Aortic smooth muscle cell (primary cell): Measurements from ENCODE around the gene LY6G5B. TPM values are rescaled to one million over a fixed set of nuclear protein-coding genes. Genes with fewer than 3 reads are reported as not detected.

ENCODE experiments used
- total RNA-seq: library from RNA; depleted of rRNA; stranded (reverse); fragments of >200 nt; gene quantifications from 2 replicates; pipeline ENCODE4 v1.2.3, GENCODE V29; 2014

Gene LY6G5B
- total RNA-seq: 2.0 and 3.2 TPM in 2 replicates

DNA sequence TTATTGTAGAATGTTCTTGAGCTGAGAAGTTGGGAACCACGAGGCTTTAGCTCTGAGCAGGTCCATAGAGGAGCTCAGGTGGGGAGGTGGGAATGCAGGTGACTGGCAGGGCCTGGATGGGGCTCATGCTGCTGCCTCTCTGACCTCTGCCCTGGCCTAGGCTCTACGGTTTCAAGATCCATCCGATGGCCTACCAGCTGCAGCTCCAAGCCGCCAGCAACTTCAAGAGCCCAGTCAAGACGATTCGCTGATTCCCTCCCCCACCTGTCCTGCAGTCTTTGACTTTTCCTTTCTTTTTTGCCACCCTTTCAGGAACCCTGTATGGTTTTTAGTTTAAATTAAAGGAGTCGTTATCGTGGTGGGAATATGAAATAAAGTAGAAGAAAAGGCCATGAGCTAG, at the start of gene LY6G5B:
TSS of gene LY6G5B (plus strand) at position 301 of the 400 bp plus-strand sequence. CDS start 975 bp downstream, outside the sequence.

GRCh38 chr6:31620586-31621319, 49.0 kb upstream of the LY6G5B start, which contains the start of gene PRRC2A:
Gene PRRC2A, plus strand, starts transcription at chr6:31620715. Its CDS starts 2,075 bp downstream, at chr6:31622790.

DNA sequence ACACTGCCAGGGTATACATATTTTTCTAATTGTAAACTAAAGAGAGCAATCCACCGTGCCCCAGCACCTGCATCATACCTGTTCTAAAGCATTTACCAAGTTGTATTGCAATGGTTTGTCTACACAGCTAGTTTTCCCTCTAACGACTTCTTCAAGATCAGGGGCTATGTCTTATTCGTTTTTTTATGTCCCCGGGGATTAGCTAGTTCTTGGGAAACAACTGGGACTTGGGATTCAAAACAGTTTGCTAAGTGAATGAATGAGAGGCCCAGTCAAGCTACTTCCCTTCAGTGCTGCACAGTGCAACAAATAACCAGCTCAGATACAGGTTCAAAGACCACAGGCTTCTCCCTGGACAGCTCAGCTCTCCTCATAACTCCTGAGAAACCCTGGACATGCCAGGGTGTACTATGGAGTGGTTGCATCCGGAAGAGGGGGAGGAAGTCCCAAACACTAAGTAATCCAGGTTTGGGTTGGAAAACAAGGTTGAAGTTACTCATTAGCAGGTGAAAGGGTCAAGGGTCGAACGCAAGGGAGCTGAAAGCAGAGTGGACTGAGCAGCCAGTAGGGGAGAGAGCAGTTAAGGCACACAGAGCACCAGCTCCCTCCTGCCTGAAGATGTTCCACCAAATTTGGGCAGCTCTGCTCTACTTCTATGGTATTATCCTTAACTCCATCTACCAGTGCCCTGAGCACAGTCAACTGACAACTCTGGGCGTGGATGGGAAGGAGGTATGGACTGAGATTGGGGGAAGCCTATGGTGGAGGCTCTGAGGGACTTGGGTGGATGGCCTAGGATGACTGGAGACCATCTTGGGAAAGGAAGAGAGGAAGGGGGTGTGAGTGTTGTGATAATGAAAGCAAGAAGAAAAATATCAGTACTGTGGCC, 14.2 kb upstream of the LY6G5B start, which contains the start of gene APOM:
TSS of gene APOM (plus strand) at position 546 of the 889 bp plus-strand sequence. CDS start at position 619, 73 bp downstream.

DNA sequence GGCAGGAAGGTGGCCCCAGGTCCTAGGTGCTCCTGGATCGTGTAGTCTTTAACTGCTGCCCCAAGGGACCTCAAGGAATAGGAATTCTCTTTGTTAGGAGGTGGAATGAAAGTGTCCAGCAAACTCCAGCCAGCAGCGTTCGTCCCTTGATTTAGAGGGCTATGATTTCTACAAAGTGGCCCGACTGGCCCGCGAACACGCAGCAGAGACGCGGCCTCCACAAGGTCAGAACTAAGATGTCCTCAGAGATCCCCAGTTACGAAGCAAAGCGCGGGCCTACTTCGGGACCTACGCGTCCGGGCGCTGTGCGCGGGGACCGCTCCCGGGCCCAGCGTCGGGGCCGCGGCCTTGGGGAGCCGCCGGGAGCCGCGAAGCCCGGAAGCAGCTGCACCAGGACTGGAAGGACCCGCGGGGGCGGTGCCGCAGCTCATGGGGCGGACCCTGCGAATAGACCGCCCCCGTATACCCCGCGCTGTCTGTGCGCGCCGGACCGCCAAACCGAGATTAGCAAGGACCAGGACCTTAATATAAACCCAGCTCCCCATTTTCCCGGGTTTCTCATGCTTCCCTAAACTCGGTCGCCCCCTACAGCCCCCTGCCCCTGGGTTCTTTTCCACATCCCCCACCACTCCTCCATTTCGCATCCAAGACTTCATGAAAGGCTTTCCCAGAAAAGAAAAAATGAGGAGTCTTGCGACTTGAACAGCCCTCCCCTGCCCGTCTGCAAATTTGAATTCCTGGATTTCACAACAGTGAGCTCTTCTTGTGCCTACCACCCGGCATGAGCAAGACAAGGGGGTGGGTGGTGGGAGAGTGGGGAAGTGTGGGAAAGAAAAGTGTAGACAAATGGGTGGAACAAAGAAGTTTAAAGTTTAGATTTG, 9.2 kb upstream of the LY6G5B start, which contains the start of gene C6orf47:
TSS of gene C6orf47 (minus strand) at position 398 of the 881 bp plus-strand sequence. CDS start 831 bp downstream, outside the sequence.

DNA sequence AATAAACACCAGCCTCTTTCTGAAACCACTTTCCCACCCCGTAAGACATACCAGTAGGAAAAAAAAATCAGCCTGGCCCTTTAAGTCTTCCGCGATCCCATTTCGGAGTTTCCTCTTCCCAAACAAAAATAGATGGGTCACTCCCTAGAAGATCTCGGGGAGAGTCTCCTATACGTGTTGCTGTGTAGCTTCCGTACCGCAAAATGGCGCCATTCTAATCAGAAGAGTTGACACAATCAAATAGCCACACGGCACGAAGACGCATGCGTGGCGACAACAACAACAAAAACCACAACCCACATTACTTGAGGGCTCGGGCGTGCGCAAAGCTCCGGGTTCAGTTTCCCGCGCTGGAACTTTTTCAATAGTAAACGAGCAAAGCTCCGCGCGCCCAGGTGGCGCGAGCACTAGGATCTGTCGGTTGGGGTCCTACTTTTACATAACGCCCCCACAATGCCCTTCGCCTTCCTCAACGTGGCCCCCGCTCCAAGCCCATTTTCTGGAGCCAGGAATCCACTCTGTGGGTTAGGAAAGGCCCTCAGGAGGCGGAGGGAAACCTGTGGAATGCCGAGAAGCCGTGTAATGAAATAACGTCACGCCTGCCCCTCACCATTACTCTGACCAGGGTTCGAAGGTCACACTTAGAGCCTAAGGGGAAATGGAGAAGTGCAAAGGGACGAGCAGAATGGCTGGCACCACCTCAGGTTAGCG, 4.8 kb upstream of the LY6G5B start, which contains the start of gene GPANK1:
TSS of gene GPANK1 (minus strand) at position 208 of the 711 bp plus-strand sequence. CDS start 519 bp downstream, outside the sequence.

DNA sequence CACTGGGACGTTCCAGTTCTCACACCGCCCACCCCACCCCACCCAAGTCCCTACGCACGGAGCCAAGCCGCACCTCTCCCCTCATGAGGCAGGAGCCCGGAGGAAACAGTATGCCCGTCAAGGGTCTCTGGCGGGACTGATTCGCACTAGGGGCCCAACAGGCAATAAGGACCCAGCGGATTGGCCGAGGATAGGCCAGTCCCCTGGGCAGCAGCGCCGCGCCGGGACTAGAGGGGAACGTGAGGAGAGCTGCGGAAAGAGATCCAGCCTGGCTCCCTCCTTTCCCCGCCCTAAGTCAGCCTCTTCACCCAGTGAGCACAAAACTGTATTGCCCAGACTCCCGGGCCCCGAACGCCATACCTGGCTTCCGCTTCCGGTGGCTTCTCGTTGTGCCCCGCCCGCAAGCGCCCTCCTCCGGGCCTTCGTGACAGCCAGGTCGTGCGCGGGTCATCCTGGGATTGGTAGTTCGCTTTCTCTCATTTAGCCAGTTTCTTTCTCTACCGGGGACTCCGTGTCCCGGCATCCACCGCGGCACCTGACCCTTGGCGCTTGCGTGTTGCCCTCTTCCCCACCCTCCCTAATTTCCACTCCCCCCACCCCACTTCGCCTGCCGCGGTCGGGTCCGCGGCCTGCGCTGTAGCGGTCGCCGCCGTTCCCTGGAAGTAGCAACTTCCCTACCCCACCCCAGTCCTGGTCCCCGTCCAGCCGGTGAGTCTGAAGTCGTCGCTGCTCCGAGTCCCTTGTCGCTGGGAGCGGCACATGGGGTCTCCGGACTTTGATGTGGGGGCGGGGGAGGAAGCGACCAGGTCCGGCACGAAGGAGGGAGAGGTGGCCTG, 4.1 kb upstream of the LY6G5B start, which contains the start of gene CSNK2B:
TSS of gene CSNK2B (plus strand) at position 580 of the 836 bp plus-strand sequence. CDS start 752 bp downstream, outside the sequence.

GRCh38 chr6:31680226-31681134, 10.7 kb downstream of the LY6G5B start, which contains the start of gene LY6G5C:
Gene LY6G5C, minus strand, starts transcription at chr6:31681067. Its CDS starts 694 bp downstream, at chr6:31680373.

DNA sequence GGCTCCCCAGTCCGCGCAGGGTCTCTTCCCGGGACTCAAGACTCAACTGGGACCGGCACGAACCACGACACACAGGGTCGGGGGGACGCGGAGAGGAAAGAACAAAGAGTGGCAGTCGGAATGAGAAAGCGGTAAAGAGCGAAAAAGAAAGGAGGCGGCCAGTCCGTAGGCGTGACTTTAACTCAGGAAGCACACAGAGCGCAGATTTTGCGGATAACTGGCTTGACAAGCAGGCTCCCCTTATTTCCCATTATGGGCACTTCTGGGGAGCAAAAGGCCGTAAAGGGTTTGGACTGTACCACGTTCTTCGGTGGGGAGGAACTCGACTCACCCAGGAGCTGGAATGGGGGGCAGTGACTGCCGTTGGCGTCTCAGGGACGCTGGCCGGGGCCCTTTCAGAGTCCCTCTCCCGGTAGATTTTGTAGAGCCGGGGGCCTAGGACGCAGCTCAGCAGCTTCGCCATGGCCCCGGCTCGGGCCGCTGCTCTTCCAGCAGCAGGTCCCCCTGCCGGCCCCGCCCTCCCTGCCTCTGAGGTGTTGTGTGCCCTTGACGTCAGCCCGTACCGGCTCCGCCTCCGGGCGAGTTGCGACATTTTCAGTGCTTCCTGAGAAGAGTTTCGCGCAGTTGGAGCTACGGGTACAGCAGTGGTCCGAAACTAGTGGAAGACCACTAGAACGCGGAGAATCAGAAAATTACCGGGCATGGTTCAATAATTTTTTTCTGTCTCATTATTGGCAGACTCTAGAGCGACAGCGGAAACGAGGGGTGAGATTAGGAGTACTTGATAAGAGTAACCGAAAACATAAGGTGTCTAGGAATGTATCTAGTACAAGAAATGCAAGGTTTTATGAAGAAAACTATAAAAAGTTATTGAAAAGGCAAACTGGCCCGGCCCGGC, 33.3 kb downstream of the LY6G5B start, which contains the start of gene ABHD16A:
TSS of gene ABHD16A (minus strand) at position 506 of the 898 bp plus-strand sequence. CDS start at position 463, 43 bp downstream.

DNA sequence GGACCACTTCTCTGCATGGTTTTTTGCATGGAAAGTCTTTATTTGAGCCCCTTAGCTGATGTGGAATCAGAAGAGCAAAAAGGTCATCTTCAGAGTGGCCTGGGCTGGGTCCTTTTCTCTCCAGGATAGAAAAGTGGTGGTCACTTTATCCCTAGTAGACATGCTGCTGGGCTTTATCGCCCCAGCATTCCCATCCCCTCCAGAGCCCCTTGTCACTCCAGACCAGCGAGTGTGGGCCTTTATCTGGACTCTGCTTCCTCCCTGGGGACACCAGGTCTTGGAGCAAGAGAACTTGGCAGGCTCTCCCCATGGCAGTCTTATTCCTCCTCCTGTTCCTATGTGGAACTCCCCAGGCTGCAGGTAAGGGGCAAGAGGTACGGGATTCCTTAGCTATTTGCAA, 36.8 kb downstream of the LY6G5B start, which contains the start of gene LY6G6F:
TSS of gene LY6G6F (plus strand) at position 268 of the 400 bp plus-strand sequence. CDS start at position 309, 41 bp downstream.

GRCh38 chr6:31715022-31715958, 45.5 kb downstream of the LY6G5B start, which contains the start of gene LY6G6D:
Gene LY6G6D, plus strand, starts transcription at chr6:31715348. Its CDS starts 8 bp downstream, at chr6:31715356.

GRCh38 chr6:31721351-31722020, 51.7 kb downstream of the LY6G5B start, which contains the start of gene LY6G6C:
Gene LY6G6C, minus strand, starts transcription at chr6:31721746. Its CDS starts 67 bp downstream, at chr6:31721679.

